Pancreas (tissue), 10 donors: ENCODE data around the gene STIM1. TPM values are rescaled to one million over a fixed set of nuclear protein-coding genes. Genes with fewer than 3 reads are reported as not detected.

Source experiments
- ATAC-seq, 4 donors: fragments of 200-7000 bp; cut with Tn5 transposase; one replicate each; pipeline versions ENCODE4 v1.8.0 to v1.9.1; 2020; ENCODE audit warnings: mild to moderate bottlenecking in 4 of 4, moderate library complexity in 4 of 4
- DNase-seq, 6 donors: peaks; one replicate each; pipeline ENCODE4 v3.0.0-alpha.2; 2020
- FAIRE-seq: peaks from 2 replicates; lab custom pipeline; 2012; peaks lifted over from hg19 to GRCh38; lab: Jason Lieb, UNC
- H3K27ac ChIP-seq, 4 donors: fragments of 200-600 bp; sonication (generic); 1 replicate in 3 of 4; 2 replicates in 1 of 4; pipeline versions ENCODE4 v1.5.0 to v1.8.0; 2020
- H3K27me3 ChIP-seq, 4 donors: fragments of 200-600 bp; one replicate each; pipeline ENCODE4 v1.8.0; 2021
- H3K36me3 ChIP-seq, 3 donors: fragments of 200-600 bp; sonication (generic) in 1 of 3; one replicate each; pipeline versions ENCODE4 v1.5.0 to v1.8.0; 2020 to 2021
- H3K4me1 ChIP-seq, 3 donors: fragments of 200-600 bp; one replicate each; pipeline ENCODE4 v1.8.0; 2021
- H3K4me3 ChIP-seq, 4 donors: fragments of 200-600 bp; sonication (generic) in 2 of 4; one replicate each; pipeline versions ENCODE4 v1.5.0 to v1.8.0; 2020 to 2021
- H3K9me3 ChIP-seq, 4 donors: fragments of 200-600 bp; one replicate each; pipeline ENCODE4 v1.8.0; 2021
- CTCF ChIP-seq, 4 donors: fragments of 200-600 bp; sonication (generic) in 3 of 4; IDR thresholded peaks; one replicate each; pipeline versions ENCODE4 v1.5.0 to v1.8.0; 2021; ENCODE audit warnings: antibody characterized with exemption in 4 of 4
- WGBS, 2 donors: extraction: QIAGEN DNeasy Blood & Tissue Kit; methylation state at CpG; one replicate each; pipeline ENCODE4 v1.1.7; 2013; 5-methylcytosine and 5-hydroxymethylcytosine counted together
- intact Hi-C, 3 donors: fragments of 100-400 bp; cut with DNase I; formaldehyde crosslinking; loops; one replicate each; pipeline versions ENCODE4 v1.11.1 to v1.14.2; 2022
- polyA plus RNA-seq, 2 donors: library from polyadenylated mRNA; stranded (reverse); fragments of 200-250 nt; gene quantifications; one replicate each; pipeline ENCODE4 v1.2.3, GENCODE V29; 2013
- total RNA-seq, 6 donors: library from RNA; stranded (reverse); fragmentation: NEBNext Ultra II Directional in 4 of 6; extraction: Animal tissue kit (Norgen Biotek cat#: 25700) in 4 of 6; gene quantifications; one replicate each; pipeline versions ENCODE4 v1.2.1 to v1.2.4, GENCODE V29; 2021 to 2023
- donor health status: healthy with polysubstance abuse.
- donor health status: DM: no; HTN: no; CAD: no; lungs with moderate emphysema.
- donor health status: DM: no; HTN: no; CAD: no.
- donor health status: control.
- donor health status: control.
- donor health status: Bipolar disorder and iron deficiency.
- donor health status: DM: yes; HTN: yes; CAD: no.
- donor health status: DM: no; HTN: no; CAD: no.
- donor health status: DM: no; HTN: no; CAD: no.
- donor health status: DM: yes; HTN: yes; CAD: no.

Gene STIM1
- total and polyA plus RNA-seq, 8 donors, result 10.2 to 28.9 (median 18.8) TPM

- no peak overlapping the region for H3K27ac ChIP-seq
- TF ChIP-seq CTCF (IDR thresholded peaks at IDR 0.05), result no peak
- intact Hi-C loops, result no loop called here
- ATAC-seq (no peak), FAIRE-seq (no peak), DNase-seq (no peak)
- H3K4me1 ChIP-seq, result no peaks in the 10 kb centered on the region
- H3K9me3 ChIP-seq, result no peaks in the 10 kb centered on the region
- no peaks in the 10 kb centered on the region for H3K36me3 ChIP-seq
- 87 to 89% methylated on average over 10 of the region's 10 CpGs for WGBS, 2 donors
- H3K27me3 ChIP-seq, result no peaks in the 10 kb centered on the region
- H3K4me3 ChIP-seq, result no peak overlapping the region
Measured at GRCh38 chr11:3817181-3817800, 38.2 kb upstream of the STIM1 start.

DNA sequence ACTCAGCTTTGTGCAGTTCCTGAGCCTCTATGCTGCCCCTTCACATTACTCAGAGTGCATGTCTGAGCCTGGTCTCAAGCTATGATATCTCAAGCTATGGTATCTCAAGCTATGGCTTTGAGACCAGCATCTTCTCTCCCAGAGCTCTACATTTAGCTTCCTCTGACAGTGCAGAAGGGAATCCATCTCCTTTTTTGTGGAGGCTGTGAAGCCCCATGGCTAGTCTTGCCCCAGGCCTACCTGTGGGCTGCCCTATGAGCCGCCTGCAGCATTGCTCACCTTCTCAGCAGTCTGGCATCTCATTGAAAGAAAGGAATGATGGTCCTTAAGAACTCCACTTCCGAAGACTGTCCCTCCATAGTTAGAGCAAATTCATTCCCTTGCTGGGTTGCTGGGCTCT, 34.5 kb upstream of the STIM1 start:
- no peaks in the 10 kb centered on the region for H3K27me3 ChIP-seq
- no peak for TF ChIP-seq CTCF (IDR thresholded peaks at IDR 0.05)
- ATAC-seq, result no peak
- 94 to 98% methylated on average over 2 of the region's 2 CpGs for WGBS, 2 donors
- H3K36me3 ChIP-seq, result no peaks in the 10 kb centered on the region
- no peaks in the 10 kb centered on the region for H3K4me1 ChIP-seq
- H3K9me3 ChIP-seq, result no peaks in the 10 kb centered on the region
- no peak for DNase-seq
- no peak for FAIRE-seq
- H3K27ac ChIP-seq, result no peak overlapping the region
- H3K4me3 ChIP-seq, result no peak overlapping the region
- intact Hi-C loops, result no loop called here

DNA sequence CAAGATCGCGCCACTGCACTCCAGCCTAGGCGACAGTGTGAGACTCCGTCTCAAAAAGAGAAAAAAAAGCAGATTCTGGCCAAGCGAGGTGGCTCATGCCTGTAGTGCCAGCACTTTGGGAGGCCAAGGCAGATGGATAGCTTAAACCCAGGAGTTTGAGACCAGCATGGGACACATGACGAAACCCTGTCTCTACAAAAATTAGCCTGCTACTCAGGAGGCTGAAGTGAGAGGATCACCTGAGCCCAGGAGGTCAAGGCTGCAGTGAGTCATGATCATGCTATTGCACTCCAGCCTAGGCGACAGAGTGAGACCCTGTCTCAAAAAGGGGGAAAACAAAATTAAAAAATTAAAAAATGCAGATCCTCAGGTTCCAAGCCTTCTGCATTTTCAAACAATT, 33.2 kb upstream of the STIM1 start:
- Histone ChIP-seq H3K9me3 (no peaks in the 10 kb centered on the region), H3K27ac (no peak overlapping the region), H3K4me3 (no peak overlapping the region), H3K4me1 (no peaks in the 10 kb centered on the region), H3K27me3 (no peaks in the 10 kb centered on the region), H3K36me3 (peaks cover 0 to 6% (median 3%) of the 10 kb centered on the region in 3 donors)
- FAIRE-seq, result no peak
- intact Hi-C loops, result no loop called here
- DNase-seq, result no peak
- 91 to 95% methylated on average over 5 to 7 of the region's 7 CpGs for WGBS, 2 donors
- ATAC-seq, result no peak
- TF ChIP-seq CTCF (IDR thresholded peaks at IDR 0.05), result no peak

DNA sequence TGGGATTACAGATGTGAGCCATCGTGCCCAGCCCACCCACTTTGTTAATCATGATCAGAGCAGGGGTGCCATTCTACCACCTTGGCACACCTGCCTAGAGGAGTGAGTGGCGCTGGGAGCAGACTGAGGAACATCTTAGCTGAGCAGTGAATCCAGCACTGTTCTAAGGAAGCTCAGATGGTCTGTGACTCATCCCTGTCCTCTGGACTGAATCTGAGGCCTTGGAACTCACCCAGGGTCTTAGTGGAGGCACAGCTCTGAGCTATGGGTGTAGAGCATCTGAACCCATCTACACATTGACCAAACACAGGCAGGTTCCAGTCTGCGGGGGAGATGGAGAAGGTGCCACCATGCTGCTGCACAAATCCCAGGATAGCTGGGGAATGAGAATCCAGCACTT, 32.2 kb upstream of the STIM1 start:
- H3K36me3 ChIP-seq, result peaks cover 0 to 10% (median 5%) of the 10 kb centered on the region in 3 donors
- intact Hi-C loops, result no loop called here
- H3K4me3 ChIP-seq, result no peak overlapping the region
- DNase-seq, result no peak
- H3K9me3 ChIP-seq, result no peaks in the 10 kb centered on the region
- no peak overlapping the region for H3K27ac ChIP-seq
- 90 to 95% methylated on average over 3 of the region's 3 CpGs for WGBS, 2 donors
- FAIRE-seq, result no peak
- ATAC-seq, result no peak
- no peaks in the 10 kb centered on the region for H3K4me1 ChIP-seq
- no peaks in the 10 kb centered on the region for H3K27me3 ChIP-seq
- TF ChIP-seq CTCF (IDR thresholded peaks at IDR 0.05), result no peak

DNA sequence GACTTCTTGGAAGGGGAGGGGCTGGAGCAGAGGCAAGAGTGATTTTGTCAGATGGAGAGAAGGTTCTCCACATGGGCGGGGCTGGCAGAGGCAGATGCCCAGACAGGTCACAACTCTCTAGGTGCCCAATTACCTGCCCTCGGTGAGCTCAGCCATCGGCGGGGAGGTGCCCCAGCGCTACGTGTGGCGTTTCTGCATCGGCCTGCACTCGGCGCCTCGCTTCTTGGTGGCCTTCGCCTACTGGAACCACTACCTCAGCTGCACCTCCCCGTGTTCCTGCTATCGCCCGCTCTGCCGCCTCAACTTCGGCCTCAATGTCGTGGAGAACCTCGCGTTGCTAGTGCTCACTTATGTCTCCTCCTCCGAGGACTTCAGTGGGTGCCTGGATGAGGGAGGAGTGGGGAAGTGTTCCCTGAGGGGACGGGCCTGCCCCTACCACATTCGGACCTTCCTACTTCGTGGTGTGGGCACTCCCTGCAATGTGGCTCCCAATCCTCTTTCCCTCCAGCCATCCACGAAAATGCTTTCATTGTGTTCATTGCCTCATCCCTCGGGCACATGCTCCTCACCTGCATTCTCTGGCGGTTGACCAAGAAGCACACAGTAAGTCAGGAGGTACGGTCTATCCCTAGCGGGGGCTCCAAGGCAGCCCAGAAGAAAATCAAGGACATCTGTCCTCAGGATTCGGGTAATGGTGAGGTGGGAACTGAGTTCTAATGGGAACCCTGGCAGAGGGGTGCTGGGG, 31.5 kb upstream of the STIM1 start:
- Histone ChIP-seq H3K9me3 (no peaks in the 10 kb centered on the region), H3K27ac (no peak overlapping the region), H3K36me3 (peaks cover 0 to 10% (median 5%) of the 10 kb centered on the region in 3 donors), H3K27me3 (no peaks in the 10 kb centered on the region), H3K4me1 (no peaks in the 10 kb centered on the region), H3K4me3 (no peak overlapping the region)
- intact Hi-C loops, result no loop called here
- no peak for FAIRE-seq
- no peak for ATAC-seq
- no peak for TF ChIP-seq CTCF (IDR thresholded peaks at IDR 0.05)
- 92 to 95% methylated on average over 26 to 30 of the region's 30 CpGs for WGBS, 2 donors
- no peak for DNase-seq
